GM18517 (cell line): ENCODE measurements around the gene TUBG2.

ENCODE experiments used
- ATAC-seq: cut with Tn5 transposase; IDR thresholded peaks from one replicate; pipeline ENCODE4 v1.9.1; 2021; ENCODE audit warnings: mild to moderate bottlenecking, moderate library complexity; ENCODE audit not compliant: unreplicated experiment

The TUBG2 gene

GRCh38 chr17:42676424-42677011 lies 17.4 kb downstream of the TUBG2 start, which contains the start of gene PLEKHH3:
Gene PLEKHH3 (minus strand): TSS chr17:42676994. CDS start chr17:42676563, 431 bp downstream.
- ATAC-seq, result no peak

- peak; percentile 63 for ATAC-seq
These were observed 18.2 kb downstream of the TUBG2 start for GRCh38 chr17:42677012-42677857.

GRCh38 chr17:42677921-42678781 lies 19.1 kb downstream of the TUBG2 start:
- ATAC-seq, result peak; percentile 25

GRCh38 chr17:42678951-42679491 lies 19.9 kb downstream of the TUBG2 start:
- no peak for ATAC-seq

DNA sequence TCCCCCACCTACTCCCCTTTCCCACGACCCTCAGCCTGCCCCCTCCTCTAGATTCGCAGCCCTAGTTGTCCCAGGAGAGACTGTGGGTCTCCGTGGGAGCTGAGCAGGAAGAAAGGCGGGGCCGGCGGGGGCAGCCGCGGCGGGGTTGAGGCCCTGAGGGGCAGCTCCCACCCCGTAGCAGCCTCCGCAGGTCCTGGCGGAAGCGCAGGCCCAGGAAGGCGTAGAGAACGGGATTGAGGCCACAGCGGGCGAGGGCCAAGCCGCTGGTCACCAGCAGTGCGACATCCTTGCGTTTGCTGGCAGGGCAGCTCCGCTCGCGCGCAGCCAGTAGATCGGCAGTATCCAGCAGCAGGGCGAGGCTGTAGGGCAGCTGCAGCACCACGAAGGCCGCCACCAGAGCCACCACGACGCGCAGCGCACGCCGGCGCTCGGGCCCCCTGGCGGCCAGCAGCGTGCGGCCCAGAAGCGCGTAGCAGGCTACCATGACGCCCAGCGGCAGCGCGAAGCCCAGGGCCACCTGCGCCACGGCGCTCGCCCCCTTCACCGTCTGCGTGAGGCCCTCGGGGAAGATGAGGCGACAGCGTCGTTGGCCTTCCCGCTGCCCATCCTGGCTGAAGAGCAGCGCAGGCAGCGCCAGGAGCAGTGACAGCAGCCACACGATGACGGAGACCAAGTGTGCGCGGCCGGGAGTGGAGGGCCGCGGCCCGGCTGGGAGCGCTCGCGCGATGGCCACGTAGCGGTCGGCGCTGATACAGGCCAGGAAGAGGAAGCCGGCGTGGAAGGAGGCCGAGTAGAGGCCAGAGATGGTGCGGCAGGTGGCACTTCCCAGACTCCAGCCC lies 20.6 kb downstream of the TUBG2 start:
- no peak for ATAC-seq

DNA sequence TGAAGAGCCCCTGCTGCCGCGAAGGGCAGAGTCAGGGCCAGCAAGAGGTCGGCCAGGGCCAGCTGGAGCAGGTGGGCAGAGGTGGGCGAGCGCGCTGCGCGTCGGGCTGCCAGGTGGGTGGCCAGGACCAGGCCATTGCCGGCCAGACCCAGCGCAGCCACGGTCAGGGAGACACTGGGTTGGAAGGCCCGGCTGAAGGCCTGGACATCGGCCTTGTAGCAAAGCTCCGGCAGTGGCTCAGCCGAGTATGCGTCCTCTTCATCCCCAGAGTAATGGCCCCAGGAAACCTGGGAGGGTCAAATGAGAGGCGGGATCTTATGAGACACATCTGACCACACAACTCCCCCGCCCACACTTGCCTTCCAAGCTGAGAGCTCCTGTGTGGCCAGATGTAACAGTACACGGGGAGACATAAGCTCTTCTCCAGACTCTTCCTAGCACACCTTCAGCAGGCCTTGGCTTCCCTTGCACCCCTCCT lies 21.3 kb downstream of the TUBG2 start:
- no peak for ATAC-seq

- no peak for ATAC-seq
These were observed 23.1 kb downstream of the TUBG2 start, which contains the start of gene CNTNAP1 for GRCh38 chr17:42681976-42682721. Gene CNTNAP1 (plus strand): TSS chr17:42682531. CDS start chr17:42682830, 299 bp downstream.

GRCh38 chr17:42682722-42683403 lies 23.8 kb downstream of the TUBG2 start:
- no peak for ATAC-seq

DNA sequence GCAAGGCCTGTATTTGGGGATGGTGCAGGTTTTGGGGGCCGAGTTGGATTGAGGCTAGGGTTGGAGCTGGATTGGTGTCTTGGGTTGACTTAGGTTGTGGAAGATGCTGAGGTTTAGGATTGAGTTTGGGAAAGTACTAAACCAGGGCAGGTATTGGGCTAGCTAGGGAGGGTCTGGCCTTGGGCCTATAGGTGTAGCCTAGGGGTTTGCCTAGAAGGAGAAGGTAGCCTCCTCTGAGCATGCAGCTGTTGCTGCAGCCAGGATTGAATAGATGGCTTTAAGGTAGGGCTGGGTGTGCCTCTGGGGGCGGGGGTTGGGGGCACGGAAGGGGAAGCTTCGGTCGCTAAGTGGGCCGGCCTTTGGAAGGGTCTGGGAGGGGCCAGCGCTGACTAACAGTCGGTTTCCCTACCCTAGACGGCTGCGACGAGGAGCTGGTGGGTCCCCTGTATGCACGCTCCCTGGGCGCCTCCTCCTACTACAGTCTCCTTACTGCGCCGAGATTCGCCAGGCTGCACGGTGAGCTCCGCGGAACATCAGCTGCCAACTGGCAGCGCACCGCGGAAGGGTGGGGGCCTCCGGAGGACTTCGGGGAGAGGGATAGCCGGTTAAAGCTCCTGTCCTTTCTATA lies 24.4 kb downstream of the TUBG2 start:
- no peak for ATAC-seq

GRCh38 chr17:42684929-42685556 lies 26.0 kb downstream of the TUBG2 start:
- ATAC-seq, result no peak

GRCh38 chr17:42685831-42686230 lies 26.7 kb downstream of the TUBG2 start:
- no peak for ATAC-seq

GRCh38 chr17:42686520-42687128 lies 27.5 kb downstream of the TUBG2 start:
- ATAC-seq, result no peak

DNA sequence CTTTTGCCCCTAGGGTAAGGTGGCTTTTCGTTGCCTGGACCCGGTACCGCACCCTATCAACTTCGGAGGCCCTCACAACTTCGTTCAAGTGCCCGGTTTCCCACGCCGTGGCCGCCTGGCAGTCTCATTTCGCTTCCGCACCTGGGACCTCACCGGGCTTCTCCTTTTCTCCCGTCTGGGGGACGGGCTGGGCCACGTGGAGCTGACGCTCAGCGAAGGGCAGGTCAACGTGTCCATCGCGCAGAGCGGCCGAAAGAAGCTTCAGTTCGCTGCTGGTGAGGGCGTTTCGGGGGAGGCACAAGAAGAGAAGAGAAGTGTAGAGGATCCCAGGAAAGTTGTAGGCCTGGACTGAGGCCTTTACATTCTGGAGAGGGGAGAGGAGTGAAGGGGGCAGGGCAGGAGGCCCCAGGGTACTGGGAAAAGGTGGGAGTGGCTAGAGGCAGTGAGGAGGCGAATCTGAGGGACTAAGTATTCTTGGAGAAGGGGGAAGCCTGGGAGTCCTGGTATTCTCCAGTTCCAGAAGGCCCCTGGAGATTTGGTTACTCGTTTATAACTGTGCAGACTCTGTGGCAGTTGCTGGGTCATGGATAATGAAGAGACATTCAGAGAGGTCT lies 28.7 kb downstream of the TUBG2 start:
- no peak for ATAC-seq

GRCh38 chr17:42690596-42690995 lies 31.5 kb downstream of the TUBG2 start:
- no peak for ATAC-seq

- ATAC-seq, result no peak
These were observed 32.0 kb downstream of the TUBG2 start for GRCh38 chr17:42691021-42691545.

DNA sequence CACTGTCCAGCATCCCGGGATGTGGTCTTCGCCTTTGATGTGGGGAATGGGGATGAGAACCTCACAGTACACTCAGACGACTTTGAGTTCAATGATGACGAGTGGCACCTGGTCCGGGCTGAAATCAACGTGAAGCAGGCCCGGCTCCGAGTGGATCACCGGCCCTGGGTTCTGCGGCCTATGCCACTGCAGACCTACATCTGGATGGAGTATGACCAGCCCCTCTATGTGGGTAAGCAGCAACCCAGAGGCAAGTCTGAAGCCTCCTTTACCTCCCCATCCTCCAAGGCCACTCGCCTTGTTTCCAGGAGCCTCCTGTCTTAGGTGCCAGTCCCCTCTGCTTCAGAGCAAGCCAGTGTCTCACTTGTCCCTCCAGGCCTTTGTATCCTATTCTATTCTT lies 33.4 kb downstream of the TUBG2 start:
- ATAC-seq, result no peak

DNA sequence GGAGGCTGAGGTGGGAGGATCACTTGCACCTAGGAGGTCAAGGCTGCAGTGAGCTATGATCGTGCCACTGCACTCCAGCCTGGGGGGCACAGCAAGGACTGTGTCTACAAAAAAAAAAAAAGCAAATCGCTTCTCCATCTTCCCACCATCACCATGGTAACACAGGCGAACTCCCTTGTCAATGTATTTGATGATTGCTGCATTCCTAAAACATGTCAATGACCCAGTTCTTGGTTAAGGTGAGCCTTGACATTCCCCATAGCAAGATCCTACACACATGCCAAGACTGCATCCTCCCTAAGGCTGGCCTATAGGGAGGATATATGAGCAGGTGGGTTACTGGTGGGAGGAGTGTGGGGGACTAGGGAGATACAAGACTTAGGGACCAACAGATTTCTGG lies 35.4 kb downstream of the TUBG2 start:
- no peak for ATAC-seq
